ENCODE measurements around the gene UBE3B.

DNA sequence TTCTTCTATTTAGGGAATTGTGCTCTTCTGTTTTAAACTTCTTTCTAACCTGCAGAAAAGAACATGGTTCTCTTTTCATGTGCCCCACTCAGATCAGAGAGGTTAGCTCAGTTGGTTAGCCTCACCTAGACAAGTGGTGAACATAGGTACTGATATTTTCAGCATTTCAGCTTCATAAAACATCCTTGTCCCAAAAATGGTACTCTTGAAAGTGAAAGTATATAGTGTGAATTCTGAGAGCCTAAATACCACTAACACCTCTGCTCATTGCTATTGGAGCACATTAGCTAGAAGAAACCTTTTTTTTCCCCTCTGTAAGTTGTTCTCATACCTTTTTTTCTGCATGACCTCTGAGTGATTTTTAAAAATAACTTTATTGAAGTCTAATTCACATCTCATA lies 17.6 kb downstream of the UBE3B start:
- TF ChIP-seq, protein P1, sequence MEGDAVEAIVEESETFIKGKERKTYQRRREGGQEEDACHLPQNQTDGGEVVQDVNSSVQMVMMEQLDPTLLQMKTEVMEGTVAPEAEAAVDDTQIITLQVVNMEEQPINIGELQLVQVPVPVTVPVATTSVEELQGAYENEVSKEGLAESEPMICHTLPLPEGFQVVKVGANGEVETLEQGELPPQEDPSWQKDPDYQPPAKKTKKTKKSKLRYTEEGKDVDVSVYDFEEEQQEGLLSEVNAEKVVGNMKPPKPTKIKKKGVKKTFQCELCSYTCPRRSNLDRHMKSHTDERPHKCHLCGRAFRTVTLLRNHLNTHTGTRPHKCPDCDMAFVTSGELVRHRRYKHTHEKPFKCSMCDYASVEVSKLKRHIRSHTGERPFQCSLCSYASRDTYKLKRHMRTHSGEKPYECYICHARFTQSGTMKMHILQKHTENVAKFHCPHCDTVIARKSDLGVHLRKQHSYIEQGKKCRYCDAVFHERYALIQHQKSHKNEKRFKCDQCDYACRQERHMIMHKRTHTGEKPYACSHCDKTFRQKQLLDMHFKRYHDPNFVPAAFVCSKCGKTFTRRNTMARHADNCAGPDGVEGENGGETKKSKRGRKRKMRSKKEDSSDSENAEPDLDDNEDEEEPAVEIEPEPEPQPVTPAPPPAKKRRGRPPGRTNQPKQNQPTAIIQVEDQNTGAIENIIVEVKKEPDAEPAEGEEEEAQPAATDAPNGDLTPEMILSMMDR (IDR thresholded peaks at IDR 0.05; ENCODE audit: insufficient read depth, low read length), result no peak
- TF ChIP-seq POLR2AphosphoS5 (IDR thresholded peaks at IDR 0.05; ENCODE audit: low read depth) (no peak), GABPA (IDR thresholded peaks at IDR 0.05; ENCODE audit: low read depth) (no peak)
- TF ChIP-seq, protein P2, sequence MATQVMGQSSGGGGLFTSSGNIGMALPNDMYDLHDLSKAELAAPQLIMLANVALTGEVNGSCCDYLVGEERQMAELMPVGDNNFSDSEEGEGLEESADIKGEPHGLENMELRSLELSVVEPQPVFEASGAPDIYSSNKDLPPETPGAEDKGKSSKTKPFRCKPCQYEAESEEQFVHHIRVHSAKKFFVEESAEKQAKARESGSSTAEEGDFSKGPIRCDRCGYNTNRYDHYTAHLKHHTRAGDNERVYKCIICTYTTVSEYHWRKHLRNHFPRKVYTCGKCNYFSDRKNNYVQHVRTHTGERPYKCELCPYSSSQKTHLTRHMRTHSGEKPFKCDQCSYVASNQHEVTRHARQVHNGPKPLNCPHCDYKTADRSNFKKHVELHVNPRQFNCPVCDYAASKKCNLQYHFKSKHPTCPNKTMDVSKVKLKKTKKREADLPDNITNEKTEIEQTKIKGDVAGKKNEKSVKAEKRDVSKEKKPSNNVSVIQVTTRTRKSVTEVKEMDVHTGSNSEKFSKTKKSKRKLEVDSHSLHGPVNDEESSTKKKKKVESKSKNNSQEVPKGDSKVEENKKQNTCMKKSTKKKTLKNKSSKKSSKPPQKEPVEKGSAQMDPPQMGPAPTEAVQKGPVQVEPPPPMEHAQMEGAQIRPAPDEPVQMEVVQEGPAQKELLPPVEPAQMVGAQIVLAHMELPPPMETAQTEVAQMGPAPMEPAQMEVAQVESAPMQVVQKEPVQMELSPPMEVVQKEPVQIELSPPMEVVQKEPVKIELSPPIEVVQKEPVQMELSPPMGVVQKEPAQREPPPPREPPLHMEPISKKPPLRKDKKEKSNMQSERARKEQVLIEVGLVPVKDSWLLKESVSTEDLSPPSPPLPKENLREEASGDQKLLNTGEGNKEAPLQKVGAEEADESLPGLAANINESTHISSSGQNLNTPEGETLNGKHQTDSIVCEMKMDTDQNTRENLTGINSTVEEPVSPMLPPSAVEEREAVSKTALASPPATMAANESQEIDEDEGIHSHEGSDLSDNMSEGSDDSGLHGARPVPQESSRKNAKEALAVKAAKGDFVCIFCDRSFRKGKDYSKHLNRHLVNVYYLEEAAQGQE (IDR thresholded peaks at IDR 0.05; ENCODE audit: insufficient replicate concordance, low read depth), result no peak
